IPS-11a (cell line): Measurements from ENCODE around the gene HACD1.
A peak's percentile ranks its signal among the peaks of the same experiment; 100 is the strongest.
"Not testable (repeated sequence)": the region's sequence is repeated elsewhere in the genome, so short reads cannot be mapped to it uniquely, and the experiment has no call there.

Experiments
- H3K4me3 ChIP-seq: one replicate; pipeline ENCODE4 v1.5.1; 2013; ENCODE audit warnings: low read depth, low read length, control low read depth

HACD1 gene

GRCh38 chr10:17643755-17644484 lies 26.7 kb upstream of the HACD1 start, which contains the start of gene STAM:
STAM (plus strand) TSS chr10:17644151; CDS start chr10:17644340, 189 bp downstream.
- H3K4me3 ChIP-seq = peak within 1 kb of the TSS; percentile 96

- H3K4me3 ChIP-seq = peak overlapping the region; percentile 96
Observed at GRCh38 chr10:17643339-17643754, 26.2 kb upstream of the HACD1 start.

GRCh38 chr10:17640331-17640816 lies 23.2 kb upstream of the HACD1 start:
- H3K4me3 ChIP-seq = no peak overlapping the region

- no peak overlapping the region for H3K4me3 ChIP-seq
Observed at GRCh38 chr10:17637869-17638268, 20.7 kb upstream of the HACD1 start.

- H3K4me3 ChIP-seq = no peak overlapping the region
Observed at GRCh38 chr10:17633353-17633752, 16.2 kb upstream of the HACD1 start.

- H3K4me3 ChIP-seq = not testable (repeated sequence)
Observed at GRCh38 chr10:17632590-17632989, 15.4 kb upstream of the HACD1 start.

- H3K4me3 ChIP-seq = no peak overlapping the region
Observed at GRCh38 chr10:17626656-17627055, 9.5 kb upstream of the HACD1 start.

GRCh38 chr10:17624996-17625395 lies 7.8 kb upstream of the HACD1 start:
- H3K4me3 ChIP-seq = no peak overlapping the region

GRCh38 chr10:17622061-17622460 lies 4.9 kb upstream of the HACD1 start:
- H3K4me3 ChIP-seq = no peak overlapping the region

- H3K4me3 ChIP-seq = peak overlapping the region; percentile 67
Observed at GRCh38 chr10:17616403-17617030, 657 bp downstream of the HACD1 start.

GRCh38 chr10:17609523-17610079 lies 7.6 kb downstream of the HACD1 start:
- no peak overlapping the region for H3K4me3 ChIP-seq

GRCh38 chr10:17607603-17608332 lies 9.4 kb downstream of the HACD1 start:
- H3K4me3 ChIP-seq = no peak overlapping the region

GRCh38 chr10:17607060-17607459 lies 10.1 kb downstream of the HACD1 start:
- H3K4me3 ChIP-seq = no peak overlapping the region

GRCh38 chr10:17606547-17607040 lies 10.6 kb downstream of the HACD1 start:
- H3K4me3 ChIP-seq = no peak overlapping the region

- no peak overlapping the region for H3K4me3 ChIP-seq
Observed at GRCh38 chr10:17605936-17606335, 11.2 kb downstream of the HACD1 start.

GRCh38 chr10:17599089-17599488 lies 18.1 kb downstream of the HACD1 start:
- H3K4me3 ChIP-seq = no peak overlapping the region

GRCh38 chr10:17597386-17597785 lies 19.8 kb downstream of the HACD1 start:
- no peak overlapping the region for H3K4me3 ChIP-seq

- H3K4me3 ChIP-seq = no peak overlapping the region
Observed at GRCh38 chr10:17590969-17591645, 26.1 kb downstream of the HACD1 start.

- not testable (repeated sequence) for H3K4me3 ChIP-seq
Observed at GRCh38 chr10:17589316-17589715, 27.9 kb downstream of the HACD1 start.

- H3K4me3 ChIP-seq = no peak overlapping the region
Observed at GRCh38 chr10:17588420-17588819, 28.8 kb downstream of the HACD1 start.

GRCh38 chr10:17587321-17587720 lies 29.9 kb downstream of the HACD1 start:
- H3K4me3 ChIP-seq = not testable (repeated sequence)
